Measurements from ENCODE around the gene CRTAC1.

- no peak for TF ChIP-seq CTCF (IDR thresholded peaks at IDR 0.05)
- TF ChIP-seq POLR2A (IDR thresholded peaks at IDR 0.05) = no peak
Measured at GRCh38 chr10:97964748-97965147, 65.7 kb downstream of the CRTAC1 start.
